ENCODE measurements around the gene ABCA2.

ABCA2 gene, protein sequence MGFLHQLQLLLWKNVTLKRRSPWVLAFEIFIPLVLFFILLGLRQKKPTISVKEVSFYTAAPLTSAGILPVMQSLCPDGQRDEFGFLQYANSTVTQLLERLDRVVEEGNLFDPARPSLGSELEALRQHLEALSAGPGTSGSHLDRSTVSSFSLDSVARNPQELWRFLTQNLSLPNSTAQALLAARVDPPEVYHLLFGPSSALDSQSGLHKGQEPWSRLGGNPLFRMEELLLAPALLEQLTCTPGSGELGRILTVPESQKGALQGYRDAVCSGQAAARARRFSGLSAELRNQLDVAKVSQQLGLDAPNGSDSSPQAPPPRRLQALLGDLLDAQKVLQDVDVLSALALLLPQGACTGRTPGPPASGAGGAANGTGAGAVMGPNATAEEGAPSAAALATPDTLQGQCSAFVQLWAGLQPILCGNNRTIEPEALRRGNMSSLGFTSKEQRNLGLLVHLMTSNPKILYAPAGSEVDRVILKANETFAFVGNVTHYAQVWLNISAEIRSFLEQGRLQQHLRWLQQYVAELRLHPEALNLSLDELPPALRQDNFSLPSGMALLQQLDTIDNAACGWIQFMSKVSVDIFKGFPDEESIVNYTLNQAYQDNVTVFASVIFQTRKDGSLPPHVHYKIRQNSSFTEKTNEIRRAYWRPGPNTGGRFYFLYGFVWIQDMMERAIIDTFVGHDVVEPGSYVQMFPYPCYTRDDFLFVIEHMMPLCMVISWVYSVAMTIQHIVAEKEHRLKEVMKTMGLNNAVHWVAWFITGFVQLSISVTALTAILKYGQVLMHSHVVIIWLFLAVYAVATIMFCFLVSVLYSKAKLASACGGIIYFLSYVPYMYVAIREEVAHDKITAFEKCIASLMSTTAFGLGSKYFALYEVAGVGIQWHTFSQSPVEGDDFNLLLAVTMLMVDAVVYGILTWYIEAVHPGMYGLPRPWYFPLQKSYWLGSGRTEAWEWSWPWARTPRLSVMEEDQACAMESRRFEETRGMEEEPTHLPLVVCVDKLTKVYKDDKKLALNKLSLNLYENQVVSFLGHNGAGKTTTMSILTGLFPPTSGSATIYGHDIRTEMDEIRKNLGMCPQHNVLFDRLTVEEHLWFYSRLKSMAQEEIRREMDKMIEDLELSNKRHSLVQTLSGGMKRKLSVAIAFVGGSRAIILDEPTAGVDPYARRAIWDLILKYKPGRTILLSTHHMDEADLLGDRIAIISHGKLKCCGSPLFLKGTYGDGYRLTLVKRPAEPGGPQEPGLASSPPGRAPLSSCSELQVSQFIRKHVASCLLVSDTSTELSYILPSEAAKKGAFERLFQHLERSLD (N-terminal part only)

DNA sequence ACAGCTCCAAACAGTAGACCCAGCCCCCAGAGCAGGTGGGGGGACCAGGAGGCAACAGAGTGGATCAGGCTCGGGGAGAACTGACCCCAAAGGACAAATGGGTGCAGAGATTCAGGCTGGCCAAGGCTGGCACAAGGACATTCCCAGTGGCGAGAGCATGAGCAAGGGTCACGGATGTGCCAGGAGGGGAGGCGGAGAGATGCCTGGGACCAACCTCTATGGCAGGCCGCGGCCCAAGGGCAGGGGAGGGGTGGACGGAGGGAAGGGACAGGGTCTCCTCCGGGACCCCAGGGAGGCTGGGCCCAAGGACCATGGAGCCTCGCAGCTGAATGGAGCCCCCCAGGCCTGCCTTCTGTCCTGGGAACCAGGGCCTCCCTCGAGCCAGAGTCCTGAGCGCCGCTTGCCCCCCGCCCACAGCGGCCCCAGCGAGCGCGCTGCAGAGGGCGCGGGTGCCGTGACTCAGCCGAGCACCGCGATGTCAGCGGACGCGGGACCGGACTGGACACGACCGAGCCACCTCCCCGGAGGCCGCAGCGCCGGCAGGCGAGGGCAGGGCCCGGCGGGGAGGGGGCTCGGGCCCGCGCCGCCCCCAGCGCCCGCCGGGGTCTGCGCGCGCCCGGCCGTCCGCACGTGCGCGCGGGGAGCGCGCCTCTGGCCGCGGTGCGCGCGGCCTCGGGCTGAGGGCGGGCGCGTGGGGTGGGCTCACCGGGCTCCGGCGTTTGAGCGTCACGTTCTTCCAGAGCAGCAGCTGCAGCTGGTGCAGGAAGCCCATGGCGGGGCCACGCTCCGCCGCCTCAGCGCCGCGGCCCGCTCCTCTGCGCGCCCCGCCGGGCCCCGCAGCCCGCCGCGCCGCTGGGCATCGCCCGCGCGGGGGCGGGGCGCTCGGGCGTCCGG lies at the start of gene ABCA2:
TSS of gene ABCA2 (minus strand) at position 869 of the 894 bp plus-strand sequence. CDS start at position 772, 97 bp downstream.
- peak within 1 kb of the TSS in 20 of 21 experiments; percentile 35 to 92 (median 74) for H3K27ac ChIP-seq
- peak within 1 kb of the TSS; percentile 36 to 58 (median 48) for H3K4me3 ChIP-seq

DNA sequence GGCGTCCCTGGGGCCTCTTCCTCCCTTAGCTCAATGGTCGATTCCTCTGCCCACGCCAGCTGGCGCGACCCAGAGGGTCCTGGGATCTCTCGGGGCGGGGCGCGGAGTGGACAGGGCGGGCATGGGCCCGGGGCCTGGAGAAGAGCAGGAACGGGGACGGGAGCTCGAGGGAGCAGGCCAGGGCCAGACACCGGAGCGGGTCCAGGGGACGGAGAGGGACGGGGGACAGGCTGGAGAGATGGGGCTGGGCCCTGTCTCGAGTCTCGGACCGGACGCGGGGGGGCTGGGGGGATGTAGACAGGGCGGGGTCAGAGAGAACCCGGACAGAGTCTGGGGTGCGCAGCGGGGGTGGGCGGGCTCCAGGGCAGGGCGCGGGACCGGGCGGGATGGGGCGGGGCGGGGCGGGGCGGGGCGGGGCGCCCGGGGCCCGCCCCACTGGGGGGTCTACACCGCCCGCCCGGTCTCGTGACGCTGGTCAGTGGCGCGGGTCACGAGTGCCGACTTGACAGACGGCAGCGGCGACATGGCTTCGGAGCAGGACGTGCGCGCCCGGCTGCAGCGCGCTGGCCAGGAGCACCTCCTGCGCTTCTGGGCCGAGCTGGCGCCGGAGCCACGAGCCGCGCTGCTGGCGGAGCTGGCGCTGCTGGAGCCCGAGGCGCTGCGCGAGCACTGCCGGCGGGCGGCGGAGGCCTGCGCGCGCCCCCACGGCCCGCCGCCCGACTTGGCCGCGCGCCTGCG lies 49.1 kb upstream of the ABCA2 start, which contains the start of gene UAP1L1:
TSS of gene UAP1L1 (plus strand) at position 508 of the 738 bp plus-strand sequence. CDS start at position 524, 16 bp downstream.
- peak within 1 kb of the TSS; percentile 62 to 87 (median 79) for H3K27ac ChIP-seq
- H3K4me3 ChIP-seq = peak within 1 kb of the TSS; percentile 46 to 71 (median 61)

DNA sequence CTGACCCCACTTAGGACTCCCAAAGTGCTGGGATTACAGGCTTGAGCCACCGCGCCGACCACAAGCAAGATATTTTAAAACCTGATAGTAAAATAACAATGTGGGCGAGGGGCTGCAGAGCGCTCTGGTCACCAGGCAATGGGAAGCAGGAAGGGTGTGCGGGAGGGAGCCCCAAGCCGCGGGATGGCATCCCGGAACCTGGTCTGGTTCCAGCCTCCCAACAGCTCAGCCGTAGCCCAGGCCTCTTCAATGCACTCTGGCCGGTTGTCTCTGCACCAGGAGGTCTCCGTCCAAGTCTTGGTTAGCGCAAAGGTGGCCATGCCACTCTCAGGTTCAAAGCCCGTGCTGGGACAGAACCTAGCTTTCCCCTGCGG lies 48.6 kb upstream of the ABCA2 start:
- H3K27ac ChIP-seq = peak overlapping the region in 20 of 21 experiments; percentile 18 to 87 (median 78)
- peak overlapping the region in 6 of 7 experiments; percentile 46 to 71 (median 64) for H3K4me3 ChIP-seq

DNA sequence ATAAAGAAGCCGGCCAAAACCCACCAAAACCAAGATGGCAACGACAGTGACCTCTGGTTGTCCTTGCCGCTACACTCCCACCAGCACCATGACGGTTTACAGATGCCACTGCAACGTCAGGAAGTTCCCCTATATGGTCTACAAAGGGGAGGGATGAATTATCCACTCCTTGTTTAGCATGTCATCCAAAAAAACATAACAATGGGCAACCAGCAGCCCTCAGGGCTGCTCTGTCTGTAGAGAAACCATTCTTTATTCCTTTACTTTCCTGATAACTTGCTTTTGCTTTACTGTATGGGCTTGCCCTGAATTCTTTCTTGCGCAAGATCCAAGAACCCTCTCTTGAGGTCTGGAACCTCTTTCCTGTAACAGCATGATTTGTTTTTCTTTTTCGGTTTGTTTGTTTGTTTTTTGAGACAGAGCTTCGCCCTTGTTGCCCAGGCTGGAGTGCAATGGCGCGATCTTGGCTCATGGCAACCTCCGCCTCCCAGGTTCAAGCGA lies 47.3 kb upstream of the ABCA2 start:
- Histone ChIP-seq H3K4me3 (no peak overlapping the region), H3K27ac (peak overlapping the region in 11 of 21 experiments; percentile 12 to 81 (median 60))

DNA sequence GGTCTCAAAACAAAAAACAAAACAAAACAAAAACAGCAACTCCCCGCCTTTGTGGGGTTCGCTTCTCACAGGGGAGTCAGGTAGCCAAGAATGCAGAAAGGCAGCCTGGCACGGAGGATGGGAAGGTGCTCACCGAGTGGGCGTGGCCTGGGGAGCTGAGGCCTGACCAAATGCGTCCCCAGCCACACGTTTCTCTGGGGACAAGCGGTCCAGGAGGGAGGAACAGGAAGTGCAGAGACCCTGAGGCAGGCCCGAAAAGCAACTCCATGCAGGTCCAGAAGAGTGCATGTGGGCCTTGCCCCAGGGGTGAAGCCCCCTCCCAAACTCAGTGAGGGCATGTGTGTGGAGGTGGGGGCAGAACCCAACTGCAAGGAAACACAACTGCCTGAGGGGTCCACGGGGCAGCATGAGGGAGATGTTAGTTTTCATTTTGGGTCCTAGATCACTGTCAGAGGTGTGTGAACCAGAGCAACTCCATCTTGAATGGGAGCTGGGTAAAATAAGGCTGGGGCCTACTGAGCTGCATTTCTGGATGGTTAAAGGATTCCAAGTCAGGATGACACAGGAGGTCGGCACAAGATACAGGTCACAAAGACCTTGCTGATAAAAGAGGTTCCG lies 46.7 kb upstream of the ABCA2 start:
- H3K27ac ChIP-seq = peak overlapping the region in 14 of 21 experiments; percentile 12 to 81 (median 49)
- no peak overlapping the region for H3K4me3 ChIP-seq

DNA sequence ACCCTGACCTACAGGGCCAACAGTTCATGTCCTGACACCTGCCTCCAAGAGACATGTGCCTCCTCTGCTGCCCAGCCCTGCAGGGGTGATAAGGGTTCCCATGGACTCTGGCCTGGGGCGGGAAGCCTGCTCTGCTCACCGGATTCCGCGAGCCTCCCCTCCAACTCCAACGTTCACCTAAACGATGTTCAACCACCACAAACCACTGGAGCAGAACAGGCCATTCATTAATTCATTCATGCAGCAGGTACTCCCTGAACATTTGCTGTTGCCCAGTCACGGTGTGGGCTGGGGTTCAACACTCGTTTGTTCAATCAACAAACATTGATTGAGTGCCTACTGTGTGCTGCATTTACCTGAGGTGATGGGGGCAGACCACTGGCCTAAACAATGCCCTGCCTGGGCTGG lies 46.0 kb upstream of the ABCA2 start:
- peak overlapping the region in 2 of 21 experiments; percentile 60 for H3K27ac ChIP-seq
- H3K4me3 ChIP-seq = no peak overlapping the region

DNA sequence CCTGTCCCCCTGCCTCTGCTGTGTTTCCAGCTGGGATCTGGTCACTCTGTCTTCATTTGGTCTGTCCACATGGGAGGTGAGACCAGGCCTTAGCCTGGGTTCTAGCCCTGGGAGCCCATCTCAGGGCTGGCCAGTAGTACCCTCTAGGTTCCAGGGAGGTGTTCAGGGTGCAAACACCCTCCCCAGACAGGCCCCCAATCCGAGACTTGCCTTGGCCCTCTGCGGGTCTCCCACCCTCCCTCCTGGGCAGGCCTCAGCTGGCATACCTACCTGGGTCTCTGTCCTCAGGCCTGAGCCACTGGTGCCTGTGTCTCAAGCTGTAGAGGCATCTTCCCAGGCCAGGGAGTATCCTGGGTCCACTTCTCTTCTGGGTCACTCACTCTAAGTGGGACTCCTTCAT lies 43.2 kb upstream of the ABCA2 start:
- peak overlapping the region in 2 of 7 experiments; percentile 51 to 52 for H3K4me3 ChIP-seq
- peak overlapping the region in 11 of 21 experiments; percentile 21 to 77 (median 64) for H3K27ac ChIP-seq

DNA sequence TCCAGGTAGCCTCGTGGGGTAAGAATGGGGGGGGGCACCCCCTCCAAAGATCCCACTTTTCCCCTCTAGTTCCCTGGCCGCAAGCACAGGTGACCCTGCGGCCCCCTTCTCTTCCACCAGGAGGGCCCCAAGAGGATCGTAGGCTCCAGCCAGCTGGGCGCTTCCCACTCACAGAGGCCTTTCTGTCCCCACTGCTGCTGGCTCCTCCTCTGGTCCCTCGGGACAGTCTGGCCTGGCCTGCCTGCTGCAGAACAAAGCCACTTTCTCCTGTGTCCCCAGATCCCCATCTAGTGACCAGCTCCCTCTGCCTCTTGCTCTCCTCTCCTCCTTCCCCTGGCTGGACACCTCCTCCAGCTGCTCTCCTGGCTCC lies 42.9 kb upstream of the ABCA2 start:
- H3K27ac ChIP-seq = peak overlapping the region in 16 of 21 experiments; percentile 2 to 77 (median 60)
- H3K4me3 ChIP-seq = peak overlapping the region; percentile 32 to 52 (median 48)

DNA sequence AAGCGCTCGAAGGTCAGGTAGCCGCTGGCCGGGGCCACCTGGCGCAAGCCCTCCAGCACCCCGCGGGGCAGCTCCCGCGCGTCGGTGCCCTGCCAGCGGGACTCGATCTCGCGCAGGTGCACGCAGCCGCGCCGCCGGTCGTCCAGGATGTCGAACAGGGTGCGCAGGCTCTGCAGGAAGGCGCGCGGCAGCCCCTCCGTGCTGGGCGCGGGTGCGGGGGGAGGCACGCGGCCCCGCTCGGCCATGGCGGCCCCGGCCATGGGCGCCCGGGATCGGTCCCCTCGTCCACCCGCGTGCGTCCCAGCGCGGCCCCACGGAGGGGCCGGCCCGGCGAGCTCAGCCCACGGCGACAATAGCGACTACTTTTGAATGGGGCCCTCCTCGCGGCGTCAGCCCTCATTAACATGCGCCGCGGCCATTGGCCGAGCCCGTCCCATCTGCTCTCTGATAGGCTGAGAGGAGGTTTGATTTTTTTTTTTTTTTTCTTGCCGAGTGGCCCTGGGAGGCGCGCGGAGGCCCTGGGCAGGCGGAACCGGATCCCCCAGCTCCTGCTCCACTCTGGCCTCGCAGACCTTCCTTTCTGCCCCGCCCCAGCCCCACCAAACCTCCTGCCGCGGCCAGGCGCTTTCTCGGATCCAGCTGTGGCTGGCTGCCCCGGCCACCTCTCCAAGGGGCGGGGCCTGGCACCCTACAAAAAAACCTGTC lies 42.3 kb upstream of the ABCA2 start, which contains the start of gene SAPCD2:
TSS of gene SAPCD2 (minus strand) at position 357 of the 705 bp plus-strand sequence. CDS start at position 260, 97 bp downstream.
- H3K27ac ChIP-seq = peak within 1 kb of the TSS in 16 of 21 experiments; percentile 2 to 77 (median 60)

DNA sequence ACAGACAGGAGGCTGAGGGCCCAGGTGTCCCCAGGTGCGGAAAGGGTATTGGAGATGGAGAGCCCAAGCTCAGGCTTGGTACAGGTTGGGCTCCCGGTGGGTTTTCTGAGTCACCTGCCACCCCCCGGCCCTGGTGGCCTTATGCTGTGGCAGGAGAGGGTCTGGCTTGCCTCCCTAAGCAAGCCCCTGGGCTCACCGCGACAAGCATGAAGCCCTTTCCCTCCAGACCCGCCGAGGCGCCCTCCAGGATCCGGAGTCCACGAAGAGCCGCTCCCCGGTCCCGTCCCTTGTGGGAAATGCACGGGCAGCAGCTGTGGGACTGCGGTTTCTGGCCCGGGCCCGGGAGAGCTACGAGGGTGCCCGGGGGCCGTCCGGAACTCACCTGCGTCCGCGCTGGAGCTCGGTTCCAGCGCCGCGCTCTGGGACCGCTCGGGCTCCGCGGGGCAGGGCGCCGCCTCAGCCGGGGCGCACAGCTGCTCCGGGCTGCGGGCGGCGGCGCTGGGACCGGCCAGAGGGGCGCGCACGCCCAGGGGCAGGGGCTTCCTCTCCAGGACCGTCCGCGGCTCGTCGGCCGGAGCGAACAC lies 41.6 kb upstream of the ABCA2 start:
- peak overlapping the region in 3 of 21 experiments; percentile 11 to 72 (median 29) for H3K27ac ChIP-seq
- peak overlapping the region; percentile 32 to 52 (median 48) for H3K4me3 ChIP-seq

More for the DNA sequence above, 42.3 kb upstream of the ABCA2 start, which contains the start of gene SAPCD2:
- H3K4me3 ChIP-seq = peak within 1 kb of the TSS; percentile 32 to 52 (median 48)

DNA sequence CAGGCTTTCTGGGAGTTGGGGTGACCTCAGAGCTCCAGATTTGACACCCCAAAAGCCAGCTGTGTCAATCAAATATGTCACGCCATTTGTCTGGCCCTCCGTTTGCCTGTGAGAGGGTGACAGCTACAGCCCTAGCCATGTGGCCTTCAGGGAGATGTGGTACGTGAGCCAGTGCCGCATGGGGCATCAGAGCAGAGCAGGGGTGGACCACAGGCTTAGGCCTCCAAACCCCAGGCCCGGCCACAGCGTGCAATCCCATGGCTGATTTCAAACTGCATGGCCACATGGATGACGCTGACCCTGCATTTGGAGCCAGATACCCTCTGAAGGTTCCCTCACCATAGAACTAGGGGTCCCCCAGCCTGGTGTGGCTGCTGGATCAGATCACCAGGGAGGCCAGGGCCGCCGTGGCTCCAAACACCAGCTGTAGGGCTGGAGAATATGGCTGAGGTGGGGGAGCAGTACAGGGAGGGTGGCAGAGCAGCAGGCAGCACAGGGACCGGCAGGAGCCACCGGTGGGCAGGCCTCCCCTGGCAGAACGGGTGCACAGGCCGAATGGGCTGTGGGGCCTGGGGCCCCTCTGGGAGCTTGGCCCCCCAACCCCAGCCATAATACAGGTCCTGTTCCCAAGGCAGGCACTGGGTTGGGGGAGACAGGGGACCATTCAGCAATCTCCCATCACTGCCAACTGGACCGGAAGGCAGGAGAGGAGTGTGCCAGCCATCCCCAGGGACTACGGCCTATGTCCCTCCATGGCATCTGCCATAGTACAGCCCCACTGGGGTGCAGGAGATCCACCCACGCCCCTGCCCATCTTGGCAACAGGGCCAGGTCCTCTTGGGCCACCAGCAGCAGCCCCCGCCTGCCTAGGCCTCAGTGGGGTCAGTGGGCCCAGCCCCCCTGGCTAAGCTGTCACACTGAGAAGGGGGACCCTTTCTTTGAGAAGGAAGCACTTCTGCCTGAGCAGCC lies 40.8 kb upstream of the ABCA2 start:
- peak overlapping the region in 5 of 7 experiments; percentile 34 to 52 (median 51) for H3K4me3 ChIP-seq
- peak overlapping the region in 3 of 21 experiments; percentile 9 to 72 (median 23) for H3K27ac ChIP-seq

DNA sequence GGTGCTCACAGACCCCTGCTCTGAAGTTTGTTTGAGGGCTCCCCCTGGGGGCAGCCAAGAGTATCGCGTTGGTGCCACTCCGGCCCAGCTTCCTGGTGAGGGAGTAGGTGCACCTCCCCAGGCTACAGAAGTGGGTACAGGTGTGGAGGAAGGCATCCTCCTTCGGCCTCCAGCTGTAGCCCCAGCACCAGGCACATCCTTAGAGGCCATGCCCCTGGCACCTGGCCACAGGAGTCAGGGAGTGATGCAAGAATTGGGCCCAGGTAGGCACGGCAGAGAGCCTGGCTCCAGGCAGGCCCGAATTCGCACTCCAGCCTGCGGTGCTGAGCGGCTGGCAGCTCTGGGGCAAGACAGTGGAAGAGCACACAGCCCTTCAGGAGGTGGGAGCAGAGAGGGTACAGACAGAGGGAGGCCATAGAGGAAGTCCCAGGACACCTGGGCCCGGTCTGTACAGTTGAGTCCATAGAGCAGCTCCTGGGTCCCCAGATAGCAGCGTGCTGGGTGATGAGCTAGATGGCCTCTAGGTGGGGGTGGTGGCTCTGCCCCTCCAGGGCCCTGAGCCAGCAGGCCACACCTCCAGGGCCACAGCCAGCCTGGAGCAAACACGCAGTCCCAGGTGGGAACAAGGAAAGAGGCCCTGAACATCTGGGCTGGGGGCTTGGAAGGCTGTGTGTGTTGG lies 40.0 kb upstream of the ABCA2 start:
- H3K27ac ChIP-seq = peak overlapping the region in 2 of 21 experiments; percentile 9 to 23
- H3K4me3 ChIP-seq = peak overlapping the region in 1 of 7 experiments; percentile 7

DNA sequence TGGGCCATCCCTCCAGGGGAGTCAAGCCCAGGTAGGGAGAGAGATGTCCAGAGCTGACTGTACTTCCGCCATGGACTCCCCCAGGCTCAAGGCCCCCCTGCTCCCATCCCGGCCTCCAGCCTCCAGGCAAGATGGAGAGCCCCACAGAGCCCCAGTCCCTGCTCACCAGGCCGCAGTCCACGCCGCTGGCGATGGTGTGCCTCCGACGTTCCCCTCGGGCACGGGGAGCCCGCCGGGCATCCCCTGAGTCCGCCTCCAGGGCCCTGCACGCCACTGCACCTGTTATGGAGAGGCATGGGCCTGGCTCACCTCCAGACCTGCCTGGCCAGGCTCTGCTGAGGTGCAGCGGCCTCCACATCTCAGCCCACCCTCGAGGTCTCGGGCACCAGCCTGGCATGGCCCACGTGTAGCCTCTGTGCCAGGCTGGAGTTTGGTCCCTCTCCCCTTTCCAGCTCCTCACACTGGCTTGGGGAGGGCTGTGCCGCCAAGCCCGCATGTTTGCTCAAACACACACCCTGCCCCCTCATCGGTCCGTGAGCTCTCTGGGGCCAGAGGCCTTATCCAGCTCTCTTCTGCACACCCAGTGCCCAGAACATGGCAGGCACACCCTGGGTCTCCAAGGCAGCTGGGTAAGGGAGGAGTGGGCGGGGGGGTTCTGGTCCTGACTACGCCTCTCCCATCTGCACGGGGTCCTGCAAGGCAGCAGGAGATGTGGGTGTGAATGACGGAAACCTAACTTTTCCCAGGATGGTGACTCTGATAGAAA lies 38.2 kb upstream of the ABCA2 start:
- H3K27ac ChIP-seq = no peak overlapping the region
- no peak overlapping the region for H3K4me3 ChIP-seq
